Colonic mucosa (tissue), 4 donors: Measurements from ENCODE around the gene PHLDB2. TPM values are rescaled to one million over a fixed set of nuclear protein-coding genes. Genes with fewer than 3 reads are reported as not detected.

ENCODE experiments used
- DNase-seq: peaks from one replicate; pipeline ENCODE4 v3.0.0-alpha.2; 2020
- H3K27ac ChIP-seq: fragments of 200-600 bp; one replicate; pipeline ENCODE4 v1.8.0; 2021
- H3K27me3 ChIP-seq: fragments of 200-600 bp; one replicate; pipeline ENCODE4 v1.8.0; 2021
- H3K36me3 ChIP-seq: fragments of 200-600 bp; one replicate; pipeline ENCODE4 v1.8.0; 2021
- H3K4me1 ChIP-seq: fragments of 200-600 bp; one replicate; pipeline ENCODE4 v1.8.0; 2021; ENCODE audit warnings: mild to moderate bottlenecking
- H3K4me3 ChIP-seq: fragments of 200-600 bp; one replicate; pipeline ENCODE4 v1.8.0; 2021
- H3K9ac ChIP-seq, 2 donors: one replicate each; pipeline ENCODE4 v1.7.0; 2013; ENCODE audit warnings: control low read depth in 2 of 2, low read depth in 2 of 2, low read length in 2 of 2
- H3K9me3 ChIP-seq: fragments of 200-600 bp; one replicate; pipeline ENCODE4 v1.8.0; 2021
- CTCF ChIP-seq: fragments of 200-600 bp; IDR thresholded peaks from one replicate; pipeline ENCODE4 v1.8.0; 2022; ENCODE audit warnings: antibody characterized with exemption, mild to moderate bottlenecking
- intact Hi-C: fragments of 100-400 bp; cut with DNase I; formaldehyde crosslinking; loops from one replicate; pipeline ENCODE4 v1.14.1; 2022
- total RNA-seq, 2 donors: library from RNA; stranded (reverse); fragmentation: NEBNext Ultra II Directional in 1 of 2; extraction: Animal tissue kit (Norgen Biotek cat#: 25700) in 1 of 2; gene quantifications; one replicate each; pipeline ENCODE4 v1.2.1, GENCODE V29; 2021
- donor health status: healthy.
- donor health status: DM: no; HTN: no; CAD: no.
- donor health status: DM: no; HTN: no; CAD: no.

PHLDB2 gene
- total RNA-seq, 2 donors from 2014 or later, result 3.1 to 33.4 TPM

- intact Hi-C loops, result no loop called here
- Histone ChIP-seq H3K9me3 (no peaks in the 10 kb centered on the region), H3K9ac (no peak overlapping the region), H3K4me3 (no peak overlapping the region), H3K4me1 (no peaks in the 10 kb centered on the region), H3K27ac (no peak overlapping the region), H3K27me3 (no peaks in the 10 kb centered on the region), H3K36me3 (no peaks in the 10 kb centered on the region)
- DNase-seq, result no peak
- TF ChIP-seq CTCF, result no peak
These were observed 33.0 kb downstream of the PHLDB2 start for GRCh38 chr3:111892070-111892469.

- Histone ChIP-seq H3K4me1 (no peaks in the 10 kb centered on the region), H3K9me3 (no peaks in the 10 kb centered on the region), H3K27ac (no peak overlapping the region), H3K27me3 (no peaks in the 10 kb centered on the region), H3K36me3 (no peaks in the 10 kb centered on the region), H3K9ac (no peak overlapping the region), H3K4me3 (no peak overlapping the region)
- DNase-seq, result no peak
- no peak for TF ChIP-seq CTCF
- intact Hi-C loops, result no loop called here
These were observed 36.0 kb downstream of the PHLDB2 start for GRCh38 chr3:111895071-111895470.

GRCh38 chr3:111899966-111900365 is 40.9 kb downstream of the PHLDB2 start:
- no peaks in the 10 kb centered on the region for H3K36me3 ChIP-seq
- DNase-seq, result no peak
- H3K27ac ChIP-seq, result no peak overlapping the region
- no peaks in the 10 kb centered on the region for H3K9me3 ChIP-seq
- intact Hi-C loops, result no loop called here
- no peaks in the 10 kb centered on the region for H3K4me1 ChIP-seq
- TF ChIP-seq CTCF, result no peak
- H3K27me3 ChIP-seq, result no peaks in the 10 kb centered on the region
- no peak overlapping the region for H3K9ac ChIP-seq
- no peak overlapping the region for H3K4me3 ChIP-seq

GRCh38 chr3:111901637-111902036 is 42.6 kb downstream of the PHLDB2 start:
- H3K27ac ChIP-seq, result no peak overlapping the region
- no peak overlapping the region for H3K9ac ChIP-seq
- no peak overlapping the region for H3K4me3 ChIP-seq
- H3K4me1 ChIP-seq, result no peaks in the 10 kb centered on the region
- H3K27me3 ChIP-seq, result no peaks in the 10 kb centered on the region
- intact Hi-C loops, result no loop called here
- no peaks in the 10 kb centered on the region for H3K9me3 ChIP-seq
- no peak for DNase-seq
- no peaks in the 10 kb centered on the region for H3K36me3 ChIP-seq
- no peak for TF ChIP-seq CTCF

- no peak for TF ChIP-seq CTCF
- no peak overlapping the region for H3K4me3 ChIP-seq
- no peak overlapping the region for H3K9ac ChIP-seq
- no peak overlapping the region for H3K27ac ChIP-seq
- H3K9me3 ChIP-seq, result no peaks in the 10 kb centered on the region
- no peaks in the 10 kb centered on the region for H3K27me3 ChIP-seq
- no peaks in the 10 kb centered on the region for H3K4me1 ChIP-seq
- no peak for DNase-seq
- intact Hi-C loops, result no loop called here
- no peaks in the 10 kb centered on the region for H3K36me3 ChIP-seq
These were observed 43.5 kb downstream of the PHLDB2 start for GRCh38 chr3:111902534-111902933.

GRCh38 chr3:111903067-111903511 is 44.0 kb downstream of the PHLDB2 start:
- Histone ChIP-seq H3K27me3 (no peaks in the 10 kb centered on the region), H3K36me3 (no peaks in the 10 kb centered on the region), H3K4me1 (no peaks in the 10 kb centered on the region), H3K27ac (no peak overlapping the region), H3K9me3 (no peaks in the 10 kb centered on the region), H3K9ac (no peak overlapping the region), H3K4me3 (no peak overlapping the region)
- intact Hi-C loops, result no loop called here
- no peak for DNase-seq
- no peak for TF ChIP-seq CTCF
